GM12864 (cell line): ENCODE data around the gene ERBB2.
A peak's percentile ranks its signal among the peaks of the same experiment; 100 is the strongest.

Experiments used
- DNase-seq: peaks from one replicate; pipeline ENCODE4 v3.0.0-alpha.2; 2011; ENCODE audit warnings: low read depth
- H3K4me3 ChIP-seq: 2 replicates; pipeline ENCODE4 v1.5.1; 2011; ENCODE audit warnings: mild to moderate bottlenecking, low read depth, low read length, control low read depth
- CTCF ChIP-seq: IDR thresholded peaks from 2 replicates; pipeline ENCODE4 v1.5.1; 2011; ENCODE audit warnings: low read depth, mild to moderate bottlenecking, moderate library complexity, low read length, control low read depth, inconsistent platforms; ENCODE audit errors: missing control alignments

ERBB2 gene

GRCh38 chr17:39665642-39666224 lies 34.1 kb upstream of the ERBB2 start:
- no peak for DNase-seq
- no peak overlapping the region for H3K4me3 ChIP-seq
- no peak for TF ChIP-seq CTCF

GRCh38 chr17:39666231-39666600 lies 33.6 kb upstream of the ERBB2 start:
- DNase-seq: no peak
- no peak overlapping the region for H3K4me3 ChIP-seq
- no peak for TF ChIP-seq CTCF

GRCh38 chr17:39666601-39667261 lies 33.1 kb upstream of the ERBB2 start:
- DNase-seq: no peak
- TF ChIP-seq CTCF: no peak
- H3K4me3 ChIP-seq: no peak overlapping the region

- no peak overlapping the region for H3K4me3 ChIP-seq
- DNase-seq: no peak
- TF ChIP-seq CTCF: no peak
Observed at GRCh38 chr17:39667262-39667944, 32.5 kb upstream of the ERBB2 start.

- peak within 1 kb of the TSS; percentile 17; the same call in 1 of the 2 replicates for H3K4me3 ChIP-seq
- no peak for DNase-seq
- TF ChIP-seq CTCF: peak; percentile 69
Observed at GRCh38 chr17:39667945-39668924, 31.6 kb upstream of the ERBB2 start, which contains the start of gene PNMT. PNMT (plus strand) TSS chr17:39668453; CDS start chr17:39668476, 23 bp downstream.

GRCh38 chr17:39669897-39670735 lies 29.7 kb upstream of the ERBB2 start:
- TF ChIP-seq CTCF: no peak
- DNase-seq: no peak

More at GRCh38 chr17:39669897-39670735, 29.7 kb upstream of the ERBB2 start:
- no peak overlapping the region for H3K4me3 ChIP-seq
